ENCODE measurements around the gene POLR2E. TPM values are rescaled to one million over a fixed set of nuclear protein-coding genes. Genes with fewer than 3 reads are reported as not detected.

The POLR2E gene
- total RNA-seq, 1 donor from 2014 or later = 140 TPM

GRCh38 chr19:1082165-1082927 is 12.8 kb downstream of the POLR2E start:
- peak; percentile 67 for DNase-seq
- Mint-ChIP-seq H3K4me1 (ENCODE audit: low read depth, unreplicated experiment) (peaks cover 2% of the 10 kb centered on the region), H3K4me3 (ENCODE audit: unreplicated experiment) (peak overlapping the region; percentile 57), H3K27ac (ENCODE audit: unreplicated experiment) (no peak overlapping the region), H3K36me3 (ENCODE audit: unreplicated experiment) (no peaks in the 10 kb centered on the region), H3K27me3 (ENCODE audit: unreplicated experiment) (peaks cover 2% of the 10 kb centered on the region), H3K9me3 (ENCODE audit: unreplicated experiment) (peaks cover 2% of the 10 kb centered on the region)
- no peak for TF ChIP-seq CTCF (IDR thresholded peaks at IDR 0.05; ENCODE audit: partially characterized antibody, unreplicated experiment)

- H3K4me1 Mint-ChIP-seq (ENCODE audit: low read depth, unreplicated experiment) = peaks cover 2% of the 10 kb centered on the region
- no peaks in the 10 kb centered on the region for H3K36me3 Mint-ChIP-seq (ENCODE audit: unreplicated experiment)
- TF ChIP-seq CTCF (IDR thresholded peaks at IDR 0.05; ENCODE audit: partially characterized antibody, unreplicated experiment) = no peak
- H3K27me3 Mint-ChIP-seq (ENCODE audit: unreplicated experiment) = peaks cover 2% of the 10 kb centered on the region
- H3K9me3 Mint-ChIP-seq (ENCODE audit: unreplicated experiment) = peaks cover 2% of the 10 kb centered on the region
- H3K4me3 Mint-ChIP-seq (ENCODE audit: unreplicated experiment) = no peak overlapping the region
- no peak overlapping the region for H3K27ac Mint-ChIP-seq (ENCODE audit: unreplicated experiment)
- no peak for DNase-seq
Observed at GRCh38 chr19:1081301-1082164, 13.6 kb downstream of the POLR2E start.

- H3K36me3 Mint-ChIP-seq (ENCODE audit: unreplicated experiment) = no peaks in the 10 kb centered on the region
- H3K27ac Mint-ChIP-seq (ENCODE audit: unreplicated experiment) = no peak overlapping the region
- H3K9me3 Mint-ChIP-seq (ENCODE audit: unreplicated experiment) = peaks cover 2% of the 10 kb centered on the region
Observed at GRCh38 chr19:1080360-1081161, 14.6 kb downstream of the POLR2E start.

GRCh38 chr19:1079566-1080111 is 15.5 kb downstream of the POLR2E start:
- Mint-ChIP-seq H3K27me3 (ENCODE audit: unreplicated experiment) (peaks cover 5% of the 10 kb centered on the region), H3K4me3 (ENCODE audit: unreplicated experiment) (no peak overlapping the region), H3K36me3 (ENCODE audit: unreplicated experiment) (no peaks in the 10 kb centered on the region), H3K9me3 (ENCODE audit: unreplicated experiment) (no peaks in the 10 kb centered on the region), H3K27ac (ENCODE audit: unreplicated experiment) (no peak overlapping the region), H3K4me1 (ENCODE audit: low read depth, unreplicated experiment) (no peaks in the 10 kb centered on the region)
- no peak for DNase-seq
- TF ChIP-seq CTCF (IDR thresholded peaks at IDR 0.05; ENCODE audit: partially characterized antibody, unreplicated experiment) = no peak

More at GRCh38 chr19:1080360-1081161, 14.6 kb downstream of the POLR2E start:
- no peak for TF ChIP-seq CTCF (IDR thresholded peaks at IDR 0.05; ENCODE audit: partially characterized antibody, unreplicated experiment)
- Mint-ChIP-seq H3K4me3 (ENCODE audit: unreplicated experiment) (no peak overlapping the region), H3K4me1 (ENCODE audit: low read depth, unreplicated experiment) (peaks cover 2% of the 10 kb centered on the region), H3K27me3 (ENCODE audit: unreplicated experiment) (peaks cover 4% of the 10 kb centered on the region)
- DNase-seq = no peak
